ENCODE measurements around the gene CCNI2.

GRCh38 chr5:132760601-132761317, 13.5 kb downstream of the CCNI2 start:
- TF ChIP-seq CTCF (IDR thresholded peaks at IDR 0.05) (no peak), POLR2A (IDR thresholded peaks at IDR 0.05) (no peak)

Data from esophagus squamous epithelium (tissue), 4 donors.